Measurements from ENCODE around the gene LARGE1.

The LARGE1 gene

GRCh38 chr22:33781411-33781810 is 138.9 kb downstream of the LARGE1 start:
- H4K8ac ChIP-seq (ENCODE audit: low read depth, low read length), result no peak overlapping the region
- no peak overlapping the region for H3K4ac ChIP-seq (ENCODE audit: low read depth, low read length)
- H3K56ac ChIP-seq (ENCODE audit: low read length), result no peak overlapping the region
- no peak overlapping the region for H3K9ac ChIP-seq (ENCODE audit: low read length)
- H4K5ac ChIP-seq (ENCODE audit: low read length), result no peak overlapping the region
- no peak overlapping the region for H2BK120ac ChIP-seq (ENCODE audit: low read depth, low read length)
- no peak overlapping the region for H3K27ac ChIP-seq (ENCODE audit: low read depth, low read length)
- no peaks in the 10 kb centered on the region for H3K4me1 ChIP-seq (ENCODE audit: control insufficient read depth, low read depth, low read length)
- peaks cover 7% of the 10 kb centered on the region for H3K79me1 ChIP-seq (ENCODE audit: low read length)
- no peaks in the 10 kb centered on the region for H3K36me3 ChIP-seq (ENCODE audit: control insufficient read depth, insufficient read depth, low read length)
- peak; percentile 55 for DNase-seq
- no peak overlapping the region for H2AK5ac ChIP-seq (ENCODE audit: low read length)
- no peak overlapping the region for H2BK5ac ChIP-seq (ENCODE audit: low read length)
- no peak overlapping the region for H3K18ac ChIP-seq (ENCODE audit: low read length)
- no peak overlapping the region for H3K23ac ChIP-seq (ENCODE audit: low read length)
- no peak overlapping the region for H2BK15ac ChIP-seq (replicated peaks; ENCODE audit: low read depth)
- no peak overlapping the region for H3K4me2 ChIP-seq (ENCODE audit: low read length)
- H3K27me3 ChIP-seq (ENCODE audit: insufficient read depth, low read length, poor library complexity), result no peaks in the 10 kb centered on the region
- H3K4me3 ChIP-seq (ENCODE audit: low read length), result no peak overlapping the region
- no CpG with 5 or more reads among the region's 5 CpGs for WGBS (ENCODE audit: extremely low coverage, insufficient coverage, low lambda C conversion rate)
- peaks cover 18% of the 10 kb centered on the region for H3K79me2 ChIP-seq (ENCODE audit: control insufficient read depth, insufficient read depth, low read length)

- H2AK5ac ChIP-seq (ENCODE audit: low read length), result no peak overlapping the region
- H3K36me3 ChIP-seq (ENCODE audit: control insufficient read depth, insufficient read depth, low read length), result no peaks in the 10 kb centered on the region
- H3K23ac ChIP-seq (ENCODE audit: low read length), result no peak overlapping the region
- H3K4me1 ChIP-seq (ENCODE audit: control insufficient read depth, low read depth, low read length), result no peaks in the 10 kb centered on the region
- WGBS (ENCODE audit: extremely low coverage, insufficient coverage, low lambda C conversion rate), result no CpG with 5 or more reads among the region's 5 CpGs
- H3K56ac ChIP-seq (ENCODE audit: low read length), result no peak overlapping the region
- no peak overlapping the region for H4K8ac ChIP-seq (ENCODE audit: low read depth, low read length)
- H2BK5ac ChIP-seq (ENCODE audit: low read length), result no peak overlapping the region
- no peak overlapping the region for H2BK120ac ChIP-seq (ENCODE audit: low read depth, low read length)
- H4K5ac ChIP-seq (ENCODE audit: low read length), result no peak overlapping the region
- H3K27ac ChIP-seq (ENCODE audit: low read depth, low read length), result no peak overlapping the region
- peaks cover 7% of the 10 kb centered on the region for H3K79me1 ChIP-seq (ENCODE audit: low read length)
- H3K79me2 ChIP-seq (ENCODE audit: control insufficient read depth, insufficient read depth, low read length), result peaks cover 18% of the 10 kb centered on the region
- H3K4me2 ChIP-seq (ENCODE audit: low read length), result no peak overlapping the region
- no peak overlapping the region for H3K4ac ChIP-seq (ENCODE audit: low read depth, low read length)
- H2BK15ac ChIP-seq (replicated peaks; ENCODE audit: low read depth), result no peak overlapping the region
- no peak overlapping the region for H3K18ac ChIP-seq (ENCODE audit: low read length)
- H3K4me3 ChIP-seq (ENCODE audit: low read length), result no peak overlapping the region
- no peak overlapping the region for H3K9ac ChIP-seq (ENCODE audit: low read length)
- DNase-seq, result no peak
- H3K27me3 ChIP-seq (ENCODE audit: insufficient read depth, low read length, poor library complexity), result no peaks in the 10 kb centered on the region
Measured at GRCh38 chr22:33780531-33781136, 139.6 kb downstream of the LARGE1 start.

- Histone ChIP-seq H2BK15ac (replicated peaks; ENCODE audit: low read depth) (no peak overlapping the region), H2BK5ac (ENCODE audit: low read length) (no peak overlapping the region), H4K8ac (ENCODE audit: low read depth, low read length) (no peak overlapping the region), H3K4me2 (ENCODE audit: low read length) (no peak overlapping the region), H2BK120ac (ENCODE audit: low read depth, low read length) (no peak overlapping the region), H3K27ac (ENCODE audit: low read depth, low read length) (no peak overlapping the region), H3K79me1 (ENCODE audit: low read length) (peaks cover 7% of the 10 kb centered on the region), H3K18ac (ENCODE audit: low read length) (no peak overlapping the region), H3K56ac (ENCODE audit: low read length) (no peak overlapping the region), H3K9ac (ENCODE audit: low read length) (no peak overlapping the region), H3K27me3 (ENCODE audit: insufficient read depth, low read length, poor library complexity) (no peaks in the 10 kb centered on the region), H3K36me3 (ENCODE audit: control insufficient read depth, insufficient read depth, low read length) (no peaks in the 10 kb centered on the region), H3K4ac (ENCODE audit: low read depth, low read length) (no peak overlapping the region), H4K5ac (ENCODE audit: low read length) (no peak overlapping the region), H3K79me2 (ENCODE audit: control insufficient read depth, insufficient read depth, low read length) (peaks cover 24% of the 10 kb centered on the region), H3K23ac (ENCODE audit: low read length) (no peak overlapping the region), H2AK5ac (ENCODE audit: low read length) (no peak overlapping the region), H3K4me3 (ENCODE audit: low read length) (no peak overlapping the region), H3K4me1 (ENCODE audit: control insufficient read depth, low read depth, low read length) (no peaks in the 10 kb centered on the region)
- WGBS (ENCODE audit: extremely low coverage, insufficient coverage, low lambda C conversion rate), result no CpG with 5 or more reads among the region's 3 CpGs
- no peak for DNase-seq
Measured at GRCh38 chr22:33779243-33779642, 141.0 kb downstream of the LARGE1 start.

- Histone ChIP-seq H4K5ac (ENCODE audit: low read length) (no peak overlapping the region), H3K4me3 (ENCODE audit: low read length) (no peak overlapping the region), H2BK15ac (replicated peaks; ENCODE audit: low read depth) (no peak overlapping the region), H3K27me3 (ENCODE audit: insufficient read depth, low read length, poor library complexity) (no peaks in the 10 kb centered on the region), H2AK5ac (ENCODE audit: low read length) (no peak overlapping the region), H3K56ac (ENCODE audit: low read length) (no peak overlapping the region), H3K23ac (ENCODE audit: low read length) (no peak overlapping the region), H2BK5ac (ENCODE audit: low read length) (no peak overlapping the region), H3K18ac (ENCODE audit: low read length) (no peak overlapping the region), H3K9ac (ENCODE audit: low read length) (no peak overlapping the region), H3K4me1 (ENCODE audit: control insufficient read depth, low read depth, low read length) (no peaks in the 10 kb centered on the region), H2BK120ac (ENCODE audit: low read depth, low read length) (no peak overlapping the region), H4K8ac (ENCODE audit: low read depth, low read length) (no peak overlapping the region), H3K79me2 (ENCODE audit: control insufficient read depth, insufficient read depth, low read length) (peaks cover 30% of the 10 kb centered on the region), H3K4ac (ENCODE audit: low read depth, low read length) (no peak overlapping the region), H3K79me1 (ENCODE audit: low read length) (peaks cover 10% of the 10 kb centered on the region), H3K4me2 (ENCODE audit: low read length) (no peak overlapping the region), H3K27ac (ENCODE audit: low read depth, low read length) (no peak overlapping the region), H3K36me3 (ENCODE audit: control insufficient read depth, insufficient read depth, low read length) (no peaks in the 10 kb centered on the region)
- no CpG with 5 or more reads among the region's 7 CpGs for WGBS (ENCODE audit: extremely low coverage, insufficient coverage, low lambda C conversion rate)
- DNase-seq, result no peak
Measured at GRCh38 chr22:33776491-33776890, 143.8 kb downstream of the LARGE1 start.

- H3K23ac ChIP-seq (ENCODE audit: low read length), result no peak overlapping the region
- no peaks in the 10 kb centered on the region for H3K4me1 ChIP-seq (ENCODE audit: control insufficient read depth, low read depth, low read length)
- no peak overlapping the region for H4K5ac ChIP-seq (ENCODE audit: low read length)
- no peak overlapping the region for H4K8ac ChIP-seq (ENCODE audit: low read depth, low read length)
- no peak overlapping the region for H2AK5ac ChIP-seq (ENCODE audit: low read length)
- no peak overlapping the region for H2BK120ac ChIP-seq (ENCODE audit: low read depth, low read length)
- peaks cover 7% of the 10 kb centered on the region for H3K79me1 ChIP-seq (ENCODE audit: low read length)
- no peak overlapping the region for H3K4ac ChIP-seq (ENCODE audit: low read depth, low read length)
- H3K27ac ChIP-seq (ENCODE audit: low read depth, low read length), result no peak overlapping the region
- no peak for DNase-seq
- no peak overlapping the region for H3K56ac ChIP-seq (ENCODE audit: low read length)
- H2BK15ac ChIP-seq (replicated peaks; ENCODE audit: low read depth), result no peak overlapping the region
- H3K27me3 ChIP-seq (ENCODE audit: insufficient read depth, low read length, poor library complexity), result no peaks in the 10 kb centered on the region
- no peak overlapping the region for H2BK5ac ChIP-seq (ENCODE audit: low read length)
- no peak overlapping the region for H3K18ac ChIP-seq (ENCODE audit: low read length)
- no peak overlapping the region for H3K9ac ChIP-seq (ENCODE audit: low read length)
- no peak overlapping the region for H3K4me2 ChIP-seq (ENCODE audit: low read length)
- H3K4me3 ChIP-seq (ENCODE audit: low read length), result no peak overlapping the region
- H3K79me2 ChIP-seq (ENCODE audit: control insufficient read depth, insufficient read depth, low read length), result peaks cover 25% of the 10 kb centered on the region
- H3K36me3 ChIP-seq (ENCODE audit: control insufficient read depth, insufficient read depth, low read length), result no peaks in the 10 kb centered on the region
- WGBS (ENCODE audit: extremely low coverage, insufficient coverage, low lambda C conversion rate), result no CpG with 5 or more reads among the region's 6 CpGs
Measured at GRCh38 chr22:33774781-33775180, 145.5 kb downstream of the LARGE1 start.

- DNase-seq, result no peak
- no peak overlapping the region for H3K4ac ChIP-seq (ENCODE audit: low read depth, low read length)
- no peak overlapping the region for H3K56ac ChIP-seq (ENCODE audit: low read length)
- no peak overlapping the region for H3K18ac ChIP-seq (ENCODE audit: low read length)
- H4K8ac ChIP-seq (ENCODE audit: low read depth, low read length), result no peak overlapping the region
- no peak overlapping the region for H3K9ac ChIP-seq (ENCODE audit: low read length)
- H2BK120ac ChIP-seq (ENCODE audit: low read depth, low read length), result no peak overlapping the region
- no peak overlapping the region for H2AK5ac ChIP-seq (ENCODE audit: low read length)
- peaks cover 9% of the 10 kb centered on the region for H3K79me1 ChIP-seq (ENCODE audit: low read length)
- no peaks in the 10 kb centered on the region for H3K4me1 ChIP-seq (ENCODE audit: control insufficient read depth, low read depth, low read length)
- no peak overlapping the region for H3K27ac ChIP-seq (ENCODE audit: low read depth, low read length)
- no peak overlapping the region for H3K4me3 ChIP-seq (ENCODE audit: low read length)
- no peaks in the 10 kb centered on the region for H3K27me3 ChIP-seq (ENCODE audit: insufficient read depth, low read length, poor library complexity)
- no peak overlapping the region for H4K5ac ChIP-seq (ENCODE audit: low read length)
- WGBS (ENCODE audit: extremely low coverage, insufficient coverage, low lambda C conversion rate), result no CpG with 5 or more reads among the region's 6 CpGs
- no peak overlapping the region for H2BK15ac ChIP-seq (replicated peaks; ENCODE audit: low read depth)
- H3K4me2 ChIP-seq (ENCODE audit: low read length), result no peak overlapping the region
- H3K23ac ChIP-seq (ENCODE audit: low read length), result no peak overlapping the region
- no peaks in the 10 kb centered on the region for H3K36me3 ChIP-seq (ENCODE audit: control insufficient read depth, insufficient read depth, low read length)
- peaks cover 26% of the 10 kb centered on the region for H3K79me2 ChIP-seq (ENCODE audit: control insufficient read depth, insufficient read depth, low read length)
- H2BK5ac ChIP-seq (ENCODE audit: low read length), result no peak overlapping the region
Measured at GRCh38 chr22:33772745-33773144, 147.5 kb downstream of the LARGE1 start.
